Bone marrow (tissue), 2 donors: ENCODE results near the gene GAP43.

Experiments
- DNase-seq, 2 donors: peaks; one replicate each; lab custom pipeline; 2025; lab: John Stamatoyannopoulos, UW

GAP43 gene

GRCh38 chr3:115662356-115662755, 39.0 kb downstream of the GAP43 start:
- no peak for DNase-seq

DNA sequence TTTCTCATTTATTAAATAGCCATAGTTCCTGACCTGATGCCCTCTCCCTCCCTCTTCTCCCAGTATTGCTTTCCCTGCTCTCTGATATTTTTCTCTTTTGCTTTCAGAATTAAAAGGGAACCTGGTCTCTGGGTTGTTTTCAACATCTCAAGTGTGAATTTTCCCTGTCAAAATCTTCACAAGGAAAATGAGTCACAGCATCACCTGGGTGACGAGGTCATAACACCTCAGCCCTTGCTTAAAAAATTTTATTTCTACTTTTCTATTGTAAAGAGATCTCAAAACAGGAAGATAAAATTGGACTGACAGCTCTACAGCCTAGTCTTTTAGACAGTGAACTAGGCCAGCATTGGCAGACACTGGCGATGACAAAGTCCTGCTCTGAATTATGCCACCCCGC, 40.1 kb downstream of the GAP43 start:
- no peak for DNase-seq

DNA sequence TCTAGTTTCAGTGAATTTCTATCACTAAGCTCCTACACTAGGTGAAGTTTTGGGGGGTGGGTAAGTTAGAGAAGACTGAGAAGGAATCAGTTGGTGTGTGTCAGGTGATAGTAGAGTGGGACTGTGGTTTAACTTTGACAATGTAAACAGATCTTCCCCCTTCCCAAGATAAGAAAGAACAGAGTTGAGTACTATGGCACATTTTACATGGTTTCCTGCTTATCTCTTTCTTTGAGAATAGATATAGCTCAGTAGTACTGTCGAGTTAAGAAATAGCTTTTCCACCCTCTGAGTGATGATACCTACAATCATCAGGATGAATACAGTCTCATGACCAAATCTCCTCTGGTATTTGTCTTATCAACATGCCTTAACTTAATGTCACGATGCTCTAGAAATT, 42.8 kb downstream of the GAP43 start:
- no peak for DNase-seq

GRCh38 chr3:115666920-115667737, 43.8 kb downstream of the GAP43 start:
- DNase-seq, result no peak

DNA sequence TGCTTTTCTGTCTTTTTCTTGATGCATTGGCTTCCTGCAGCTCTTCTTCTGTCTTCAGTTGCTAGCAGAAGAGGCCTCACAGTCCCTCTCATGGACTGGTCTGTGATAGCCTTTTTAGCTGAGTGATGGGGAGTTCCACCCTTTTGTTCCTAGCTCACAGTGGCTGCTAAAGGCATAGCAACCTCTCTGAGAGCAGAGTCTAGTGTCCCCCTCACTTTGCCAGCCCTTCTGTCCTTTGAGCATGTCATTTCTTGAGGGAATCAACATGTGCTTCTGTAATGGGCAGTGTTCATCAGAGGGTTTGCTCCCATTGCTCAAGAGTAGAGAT, 44.4 kb downstream of the GAP43 start:
- no peak for DNase-seq

GRCh38 chr3:115670911-115671310, 47.6 kb downstream of the GAP43 start:
- DNase-seq, result no peak

DNA sequence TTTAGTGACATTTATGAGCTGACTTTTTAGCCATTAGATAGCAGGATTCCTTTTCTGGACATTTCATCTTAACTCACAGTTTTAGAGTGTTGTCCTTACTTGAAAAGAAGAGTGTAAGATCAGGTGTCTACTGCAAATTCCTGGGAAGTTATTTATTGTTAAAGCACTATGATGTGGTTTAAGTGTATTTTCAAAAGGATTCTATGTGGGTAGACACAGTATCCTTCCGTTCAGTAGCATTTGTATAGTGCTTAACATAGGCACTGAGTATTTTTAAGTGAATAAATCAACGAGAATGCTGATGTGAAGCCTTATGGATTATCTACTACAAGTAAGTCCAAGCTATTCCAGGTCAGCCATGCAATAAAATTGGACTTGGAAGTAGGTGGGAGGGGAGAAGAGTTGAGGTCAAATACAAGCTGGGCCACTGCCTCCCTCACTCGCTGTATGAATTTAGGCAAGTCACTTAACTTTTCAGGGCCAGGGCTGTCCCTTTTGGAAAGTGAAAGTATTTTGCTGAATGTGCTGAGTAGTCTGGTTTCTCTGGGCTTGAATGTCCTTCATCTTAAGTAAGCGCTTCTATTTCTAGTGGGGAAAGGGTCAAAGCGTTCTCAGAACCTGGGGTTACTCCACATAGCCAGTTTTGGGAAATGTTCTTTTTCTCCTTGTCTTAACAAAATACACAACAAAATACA, 48.6 kb downstream of the GAP43 start:
- no peak for DNase-seq

GRCh38 chr3:115673881-115674280, 50.6 kb downstream of the GAP43 start:
- DNase-seq, result no peak

DNA sequence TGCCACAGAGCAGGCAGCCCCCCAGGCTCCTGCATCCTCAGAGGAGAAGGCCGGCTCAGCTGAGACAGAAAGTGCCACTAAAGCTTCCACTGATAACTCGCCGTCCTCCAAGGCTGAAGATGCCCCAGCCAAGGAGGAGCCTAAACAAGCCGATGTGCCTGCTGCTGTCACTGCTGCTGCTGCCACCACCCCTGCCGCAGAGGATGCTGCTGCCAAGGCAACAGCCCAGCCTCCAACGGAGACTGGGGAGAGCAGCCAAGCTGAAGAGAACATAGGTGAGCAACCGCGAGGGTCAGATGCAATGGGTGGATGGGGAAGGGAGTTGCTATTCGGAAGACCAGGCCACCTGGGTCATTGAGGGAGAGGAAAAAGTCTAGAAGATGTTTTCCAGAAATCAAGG, 53.0 kb downstream of the GAP43 start:
- no peak for DNase-seq

GRCh38 chr3:115680803-115681345, 57.6 kb downstream of the GAP43 start:
- no peak for DNase-seq

GRCh38 chr3:115681736-115682135, 58.4 kb downstream of the GAP43 start:
- DNase-seq, result no peak

- no peak for DNase-seq
Measured at GRCh38 chr3:115683305-115683704, 60.0 kb downstream of the GAP43 start.

- no peak for DNase-seq
Measured at GRCh38 chr3:115683773-115684172, 60.5 kb downstream of the GAP43 start.

DNA sequence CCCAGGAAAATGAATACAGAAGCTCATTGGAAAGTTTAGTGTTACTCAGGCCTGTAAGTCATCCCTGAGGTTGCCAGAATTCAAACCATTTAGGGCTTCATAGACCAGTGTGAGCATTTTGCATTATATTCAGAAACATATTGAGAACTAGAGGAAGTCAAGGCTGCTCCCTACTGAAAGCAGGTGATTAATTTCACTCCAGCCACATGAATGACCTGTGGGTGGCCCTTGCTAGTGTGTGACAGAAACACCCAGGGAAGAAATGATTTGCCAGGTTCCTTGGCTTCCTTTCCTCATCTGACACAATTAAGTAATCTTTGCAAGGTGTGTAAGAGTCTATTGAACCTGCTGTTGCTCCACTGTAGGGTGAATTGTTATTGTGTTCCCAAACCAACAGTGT, 61.8 kb downstream of the GAP43 start:
- DNase-seq, result no peak

DNA sequence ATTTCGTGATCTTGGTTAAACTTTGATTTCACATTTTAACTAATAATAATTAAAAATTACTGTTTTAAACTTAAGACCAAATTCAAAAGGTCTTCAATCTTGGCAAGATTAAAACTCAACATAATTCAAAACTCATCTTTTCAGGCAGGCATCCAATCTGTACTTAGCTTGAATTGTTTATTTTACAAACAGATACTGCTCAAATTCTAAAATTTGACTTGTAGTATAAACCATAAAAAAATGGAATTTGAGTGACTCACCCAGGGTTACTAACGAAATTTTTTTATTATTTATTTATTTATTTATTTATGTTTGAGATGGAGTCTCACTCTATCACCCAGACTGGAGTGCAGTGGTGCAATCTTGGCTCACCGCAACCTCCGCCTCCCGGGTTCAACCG, 64.4 kb downstream of the GAP43 start:
- no peak for DNase-seq

- DNase-seq, result no peak
Measured at GRCh38 chr3:115688418-115688817, 65.1 kb downstream of the GAP43 start.

DNA sequence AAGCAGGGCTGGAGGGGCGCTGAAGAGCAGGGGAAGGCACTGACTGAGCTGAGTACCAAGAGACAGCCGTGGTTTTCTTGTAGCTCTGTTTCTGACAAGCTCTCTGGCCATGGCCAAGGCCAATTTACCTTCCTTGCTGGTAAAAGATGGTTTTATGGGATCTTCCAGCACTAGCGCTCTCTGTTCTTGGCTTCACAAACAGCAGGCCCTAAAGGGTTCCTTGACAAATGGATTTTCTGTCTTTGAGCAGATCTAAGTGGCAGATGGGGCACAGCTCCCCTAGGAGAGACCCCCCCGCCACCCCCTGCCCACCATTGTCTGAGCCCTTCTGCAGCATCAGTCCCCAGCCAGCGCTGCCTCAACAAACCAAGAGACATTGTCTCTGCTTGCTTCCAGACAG, 66.6 kb downstream of the GAP43 start:
- no peak for DNase-seq

DNA sequence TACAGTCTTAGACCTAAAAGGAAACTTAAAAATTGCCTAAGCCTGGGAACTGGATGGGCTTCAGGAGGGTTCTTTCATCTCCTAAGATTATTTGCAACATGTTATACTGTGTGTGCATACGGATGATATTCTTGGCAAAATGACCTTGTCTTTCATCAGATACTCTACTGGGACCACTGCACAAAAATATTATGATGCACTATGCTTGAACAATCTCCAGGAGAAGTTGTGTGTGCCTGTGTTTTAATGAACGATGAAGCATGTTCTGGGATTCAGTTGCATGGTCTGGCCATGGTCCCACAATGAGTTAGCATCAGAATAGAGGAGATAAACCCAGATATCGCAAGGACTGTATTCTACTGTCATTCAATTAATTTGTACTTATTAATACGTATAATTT, 68.7 kb downstream of the GAP43 start:
- no peak for DNase-seq

- DNase-seq, result peak; percentile 5 to 57
Measured at GRCh38 chr3:115692887-115693524, 69.7 kb downstream of the GAP43 start.

GRCh38 chr3:115693868-115694267, 70.6 kb downstream of the GAP43 start:
- DNase-seq, result no peak

- no peak for DNase-seq
Measured at GRCh38 chr3:115695090-115695489, 71.8 kb downstream of the GAP43 start.

- DNase-seq, result no peak
Measured at GRCh38 chr3:115697263-115698053, 74.1 kb downstream of the GAP43 start.
